Thoracic aorta (tissue), 2 donors: Measurements from ENCODE around the gene REM2. TPM values are rescaled to one million over a fixed set of nuclear protein-coding genes. Genes with fewer than 3 reads are reported as not detected.
A peak's percentile ranks its signal among the peaks of the same experiment; 100 is the strongest.

Source experiments
- ATAC-seq: fragments of 150-250 bp; one replicate; pipeline ENCODE4 v1.8.0; 2017; ENCODE audit warnings: low read depth; ENCODE audit not compliant: insufficient number of reproducible peaks, low FRiP score
- DNase-seq: peaks from one replicate; pipeline ENCODE4 v3.0.0-alpha.2; 2020; ENCODE audit warnings: low spot score
- H3K27ac ChIP-seq, 2 donors: fragments of 200-600 bp; sonication (generic); 1 replicate in 1 of 2; 2 replicates in 1 of 2; pipeline ENCODE4 v1.5.1; 2016; ENCODE audit warnings: mild to moderate bottlenecking in 2 of 2, moderate library complexity in 2 of 2
- H3K27me3 ChIP-seq: fragments of 200-600 bp; sonication (generic); replicated peaks from 2 replicates; pipeline ENCODE4 v1.6.0; 2016; ENCODE audit warnings: mild to moderate bottlenecking; ENCODE audit not compliant: insufficient read depth
- H3K36me3 ChIP-seq: fragments of 200-600 bp; sonication (generic); one replicate; pipeline ENCODE4 v1.5.1; 2016
- H3K4me1 ChIP-seq, 2 donors: fragments of 200-600 bp; sonication (generic); 1 replicate in 1 of 2; 2 replicates in 1 of 2; pipeline versions ENCODE4 v1.5.1 to v1.6.0; 2016; ENCODE audit warnings: low read depth in 2 of 2, mild to moderate bottlenecking in 1 of 2; ENCODE audit not compliant: control insufficient read depth in 1 of 2
- H3K4me3 ChIP-seq: fragments of 200-600 bp; sonication (generic); 2 replicates; pipeline ENCODE4 v1.5.1; 2016; ENCODE audit warnings: mild to moderate bottlenecking
- H3K9me3 ChIP-seq: fragments of 200-600 bp; sonication (generic); 2 replicates; pipeline ENCODE4 v1.5.1; 2016
- total RNA-seq, 2 donors: library from RNA; depleted of rRNA; stranded (reverse); fragments of >200 nt; gene quantifications; one replicate each; pipeline versions ENCODE4 v1.1.0 to v1.2.3, GENCODE V29; 2016
- TF ChIP-seq, protein P1 (sequence below): fragments of 200-600 bp; sonication (generic); IDR thresholded peaks from one replicate; pipeline ENCODE4 v1.5.1; 2019; ENCODE audit warnings: antibody characterized with exemption

The REM2 gene
- total RNA-seq, 2 donors from 2014 or later, result 0.28 TPM; not detected in 1

DNA sequence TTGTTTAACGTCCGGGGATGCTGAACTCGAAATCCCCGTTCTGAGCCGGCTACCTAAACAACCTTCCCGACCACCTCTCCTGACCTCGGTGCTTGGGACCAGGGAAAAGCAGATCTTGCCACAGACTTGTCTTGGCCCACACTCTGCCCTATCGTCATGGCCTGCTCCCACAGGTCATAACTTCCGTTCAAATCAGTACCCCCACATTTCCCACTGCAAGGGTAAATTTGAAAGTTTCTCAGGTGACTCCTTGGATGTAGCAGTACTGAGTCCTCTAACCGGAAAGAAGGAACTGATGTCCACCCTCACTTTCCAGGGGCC is 36.5 kb downstream of the REM2 start:
- DNase-seq (no peak), ATAC-seq (peak; percentile 3)
- Histone ChIP-seq H3K36me3 (peaks cover 23% of the 10 kb centered on the region), H3K27ac (peak overlapping the region; percentile 86 to 96), H3K4me1 (peaks cover 16 to 24% of the 10 kb centered on the region in 2 donors), H3K27me3 (no peaks in the 10 kb centered on the region), H3K9me3 (no peaks in the 10 kb centered on the region), H3K4me3 (peak overlapping the region; percentile 91)
- TF ChIP-seq, protein P1, sequence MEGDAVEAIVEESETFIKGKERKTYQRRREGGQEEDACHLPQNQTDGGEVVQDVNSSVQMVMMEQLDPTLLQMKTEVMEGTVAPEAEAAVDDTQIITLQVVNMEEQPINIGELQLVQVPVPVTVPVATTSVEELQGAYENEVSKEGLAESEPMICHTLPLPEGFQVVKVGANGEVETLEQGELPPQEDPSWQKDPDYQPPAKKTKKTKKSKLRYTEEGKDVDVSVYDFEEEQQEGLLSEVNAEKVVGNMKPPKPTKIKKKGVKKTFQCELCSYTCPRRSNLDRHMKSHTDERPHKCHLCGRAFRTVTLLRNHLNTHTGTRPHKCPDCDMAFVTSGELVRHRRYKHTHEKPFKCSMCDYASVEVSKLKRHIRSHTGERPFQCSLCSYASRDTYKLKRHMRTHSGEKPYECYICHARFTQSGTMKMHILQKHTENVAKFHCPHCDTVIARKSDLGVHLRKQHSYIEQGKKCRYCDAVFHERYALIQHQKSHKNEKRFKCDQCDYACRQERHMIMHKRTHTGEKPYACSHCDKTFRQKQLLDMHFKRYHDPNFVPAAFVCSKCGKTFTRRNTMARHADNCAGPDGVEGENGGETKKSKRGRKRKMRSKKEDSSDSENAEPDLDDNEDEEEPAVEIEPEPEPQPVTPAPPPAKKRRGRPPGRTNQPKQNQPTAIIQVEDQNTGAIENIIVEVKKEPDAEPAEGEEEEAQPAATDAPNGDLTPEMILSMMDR, result no peak

DNA sequence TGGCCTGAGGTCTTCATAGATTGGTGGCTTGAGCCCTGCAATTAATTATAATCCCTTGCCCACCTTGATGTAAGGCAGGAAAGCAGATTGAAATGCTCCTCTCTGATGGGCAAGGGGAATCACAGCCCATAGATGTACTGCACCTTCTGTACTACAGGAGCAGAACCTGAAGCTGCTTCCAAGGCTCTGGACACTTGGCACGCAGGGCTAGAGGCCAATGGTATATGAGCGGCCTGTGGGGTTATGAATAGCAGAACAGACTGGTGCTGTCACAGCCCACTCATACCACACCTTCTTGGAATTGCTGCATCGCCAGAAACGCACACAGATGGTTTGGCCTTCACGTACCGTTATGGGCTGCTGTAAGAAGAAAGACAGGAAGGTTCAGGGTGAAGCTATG is 37.7 kb downstream of the REM2 start:
- peaks cover 27% of the 10 kb centered on the region for H3K36me3 ChIP-seq
- no peaks in the 10 kb centered on the region for H3K9me3 ChIP-seq
- TF ChIP-seq, protein P1, result no peak
- DNase-seq (no peak), ATAC-seq (no peak)
- peaks cover 16 to 24% of the 10 kb centered on the region in 2 donors for H3K4me1 ChIP-seq
- no peak overlapping the region for H3K4me3 ChIP-seq
- H3K27ac ChIP-seq, result no peak overlapping the region
- H3K27me3 ChIP-seq, result no peaks in the 10 kb centered on the region

- TF ChIP-seq, protein P1, result no peak
- Histone ChIP-seq H3K27ac (no peak overlapping the region), H3K36me3 (peaks cover 32% of the 10 kb centered on the region), H3K9me3 (no peaks in the 10 kb centered on the region), H3K27me3 (no peaks in the 10 kb centered on the region), H3K4me1 (peaks cover 7 to 8% of the 10 kb centered on the region in 2 donors), H3K4me3 (no peak overlapping the region)
- ATAC-seq (no peak), DNase-seq (no peak)
These were observed 39.3 kb downstream of the REM2 start for GRCh38 chr14:22922294-22922693.

DNA sequence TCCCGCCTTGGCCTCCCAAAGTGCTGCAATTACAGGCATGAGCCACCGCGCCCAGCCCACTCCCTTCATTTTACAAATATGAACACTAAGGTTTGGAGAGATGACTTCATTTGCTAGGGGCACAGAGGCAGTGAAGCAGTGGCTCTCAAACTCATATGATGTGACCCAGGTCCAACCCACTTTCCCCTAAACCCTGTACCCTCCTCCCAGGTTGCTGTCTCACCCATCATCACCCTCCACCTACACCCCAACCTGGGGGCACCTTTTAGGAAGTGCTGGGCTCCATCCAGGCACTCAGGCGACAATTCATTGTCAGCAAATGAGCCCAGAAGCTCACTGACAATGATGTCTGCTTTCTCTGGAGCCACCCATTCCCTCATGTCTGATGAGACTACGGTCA is 40.7 kb downstream of the REM2 start:
- ATAC-seq (no peak), DNase-seq (no peak)
- Histone ChIP-seq H3K4me1 (peaks cover 11 to 14% of the 10 kb centered on the region in 2 donors), H3K36me3 (peaks cover 32% of the 10 kb centered on the region), H3K27me3 (no peaks in the 10 kb centered on the region), H3K9me3 (no peaks in the 10 kb centered on the region), H3K27ac (no peak overlapping the region), H3K4me3 (no peak overlapping the region)
- TF ChIP-seq, protein P1, result no peak

DNA sequence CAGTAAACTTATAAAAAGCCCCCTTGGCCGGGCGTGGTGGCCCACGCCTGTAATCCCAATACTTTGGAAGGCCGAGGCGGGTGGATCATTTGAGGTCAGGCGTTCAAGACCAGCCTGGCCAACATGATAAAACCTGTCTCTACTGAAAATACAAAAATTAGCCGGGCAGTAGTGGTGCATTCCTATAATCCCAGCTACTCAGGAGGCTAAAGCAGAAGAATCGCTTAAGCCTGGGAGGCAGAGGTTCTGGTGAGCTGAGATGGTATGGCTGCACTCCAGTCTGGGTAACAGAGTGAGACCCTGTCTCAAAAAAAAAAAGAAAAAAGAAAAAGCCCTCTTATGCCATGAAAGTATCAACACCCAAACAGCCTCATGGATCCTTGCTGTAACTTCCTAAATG is 42.5 kb downstream of the REM2 start:
- H3K27me3 ChIP-seq, result no peaks in the 10 kb centered on the region
- ATAC-seq (no peak), DNase-seq (no peak)
- no peak overlapping the region for H3K4me3 ChIP-seq
- H3K36me3 ChIP-seq, result peaks cover 29% of the 10 kb centered on the region
- no peak overlapping the region for H3K27ac ChIP-seq
- peaks cover 11 to 15% of the 10 kb centered on the region in 2 donors for H3K4me1 ChIP-seq
- TF ChIP-seq, protein P1, result no peak
- no peaks in the 10 kb centered on the region for H3K9me3 ChIP-seq
